Ovary (tissue), 9 donors: Measurements from ENCODE around the gene GPR171. TPM values are rescaled to one million over a fixed set of nuclear protein-coding genes. Genes with fewer than 3 reads are reported as not detected.

Experiments
- DNase-seq, 5 donors: peaks; one replicate each; pipeline ENCODE4 v3.0.0-alpha.2; 2019 to 2020
- H3K27ac ChIP-seq, 2 donors: fragments of 200-600 bp; one replicate each; pipeline versions ENCODE4 v1.5.1 to v1.8.0; 2019 to 2022
- H3K27me3 ChIP-seq: fragments of 200-600 bp; one replicate; pipeline ENCODE4 v1.8.0; 2022
- H3K36me3 ChIP-seq: fragments of 200-600 bp; sonication (generic); one replicate; pipeline ENCODE4 v1.5.1; 2019
- H3K4me1 ChIP-seq: one replicate; pipeline ENCODE4 v1.8.1; 2013; ENCODE audit warnings: mild to moderate bottlenecking, moderate library complexity; ENCODE audit not compliant: insufficient read depth
- H3K4me3 ChIP-seq: fragments of 200-600 bp; sonication (generic); one replicate; pipeline ENCODE4 v1.5.1; 2017
- H3K9me3 ChIP-seq, 2 donors: fragments of 200-600 bp in 1 of 2; sonication (generic) in 1 of 2; one replicate each; pipeline versions ENCODE4 v1.5.1 to v1.8.1; 2013 to 2019; ENCODE audit warnings: mild to moderate bottlenecking in 1 of 2, moderate library complexity in 1 of 2
- EP300 ChIP-seq: sonication (generic); formaldehyde crosslinking; IDR thresholded peaks from one replicate; pipeline ENCODE4 v1.6.1; 2017; ENCODE audit warnings: antibody characterized with exemption
- POLR2A ChIP-seq: fragments of 450-650 bp; IDR thresholded peaks from one replicate; pipeline ENCODE4 v1.6.1; 2017; ENCODE audit warnings: antibody characterized with exemption, mild to moderate bottlenecking, moderate library complexity
- WGBS, 3 donors: extraction: QIAGEN DNeasy Blood & Tissue Kit in 1 of 3; methylation state at CpG; one replicate each; pipeline versions ENCODE4 v1.1.5 to v1.1.7; 2013 to 2017; 5-methylcytosine and 5-hydroxymethylcytosine counted together
- intact Hi-C, 4 donors: fragments of 100-400 bp; cut with DNase I; formaldehyde crosslinking; loops; one replicate each; pipeline versions ENCODE4 v1.11.0 to v1.15.1; 2022 to 2023
- polyA plus RNA-seq, 2 donors: library from polyadenylated mRNA; stranded (reverse); fragments of 200-250 nt in 1 of 2; fragments of 350-450 nt in 1 of 2; fragmentation: Illumina TruSeq in 1 of 2; extraction: RNeasy Lipid Tissue Mini Kit (QIAGEN cat#74804) in 1 of 2; gene quantifications; one replicate each; pipeline ENCODE4 v1.2.3, GENCODE V29; 2013 to 2014
- total RNA-seq, 7 donors: library from RNA; depleted of rRNA in 2 of 7; stranded (reverse); fragments of >200 nt in 2 of 7; fragmentation: NEBNext Ultra II Directional in 3 of 7; extraction: Animal tissue kit (Norgen Biotek cat#: 25700) in 3 of 7; gene quantifications; one replicate each; pipeline versions ENCODE4 v1.1.0 to v1.2.4, GENCODE V29; 2016 to 2023
- TF ChIP-seq, protein P1 (sequence below), 3 donors: fragments of 450-650 bp in 2 of 3; fragments of 200-600 bp in 1 of 3; IDR thresholded peaks; one replicate each; pipeline versions ENCODE4 v1.5.1 to v1.8.0; 2016 to 2022; ENCODE audit warnings: antibody characterized with exemption in 3 of 3, mild to moderate bottlenecking in 1 of 3
- donor health status: DM: no; HTN: no; CAD: no; lungs with moderate emphysema.
- donor health status: DM: no; HTN: no; CAD: no.
- donor health status: Bipolar disorder and iron deficiency.
- donor health status: DM: yes; HTN: yes; CAD: no.
- donor health status: DM: no; HTN: no; CAD: no.
- donor health status: DM: yes; HTN: yes; CAD: no.

GPR171 gene
- total and polyA plus RNA-seq, 9 donors, result 0.21 to 2.6 (median 0.85) TPM; not detected in 3

GRCh38 chr3:151216641-151217607, 13.9 kb upstream of the GPR171 start:
- intact Hi-C loops, result no loop called here
- H3K27ac ChIP-seq, result no peak overlapping the region
- WGBS, 3 donors, result 73 to 84% (median 83%) methylated on average over 3 of the region's 3 CpGs
- H3K36me3 ChIP-seq, result no peaks in the 10 kb centered on the region
- H3K27me3 ChIP-seq, result no peaks in the 10 kb centered on the region
- H3K9me3 ChIP-seq, result no peaks in the 10 kb centered on the region
- TF ChIP-seq, protein P1, sequence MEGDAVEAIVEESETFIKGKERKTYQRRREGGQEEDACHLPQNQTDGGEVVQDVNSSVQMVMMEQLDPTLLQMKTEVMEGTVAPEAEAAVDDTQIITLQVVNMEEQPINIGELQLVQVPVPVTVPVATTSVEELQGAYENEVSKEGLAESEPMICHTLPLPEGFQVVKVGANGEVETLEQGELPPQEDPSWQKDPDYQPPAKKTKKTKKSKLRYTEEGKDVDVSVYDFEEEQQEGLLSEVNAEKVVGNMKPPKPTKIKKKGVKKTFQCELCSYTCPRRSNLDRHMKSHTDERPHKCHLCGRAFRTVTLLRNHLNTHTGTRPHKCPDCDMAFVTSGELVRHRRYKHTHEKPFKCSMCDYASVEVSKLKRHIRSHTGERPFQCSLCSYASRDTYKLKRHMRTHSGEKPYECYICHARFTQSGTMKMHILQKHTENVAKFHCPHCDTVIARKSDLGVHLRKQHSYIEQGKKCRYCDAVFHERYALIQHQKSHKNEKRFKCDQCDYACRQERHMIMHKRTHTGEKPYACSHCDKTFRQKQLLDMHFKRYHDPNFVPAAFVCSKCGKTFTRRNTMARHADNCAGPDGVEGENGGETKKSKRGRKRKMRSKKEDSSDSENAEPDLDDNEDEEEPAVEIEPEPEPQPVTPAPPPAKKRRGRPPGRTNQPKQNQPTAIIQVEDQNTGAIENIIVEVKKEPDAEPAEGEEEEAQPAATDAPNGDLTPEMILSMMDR (IDR thresholded peaks at IDR 0.05), result no peak
- TF ChIP-seq EP300 (no peak), POLR2A (no peak)
- no peak for DNase-seq
- no peaks in the 10 kb centered on the region for H3K4me1 ChIP-seq
- H3K4me3 ChIP-seq, result no peak overlapping the region

DNA sequence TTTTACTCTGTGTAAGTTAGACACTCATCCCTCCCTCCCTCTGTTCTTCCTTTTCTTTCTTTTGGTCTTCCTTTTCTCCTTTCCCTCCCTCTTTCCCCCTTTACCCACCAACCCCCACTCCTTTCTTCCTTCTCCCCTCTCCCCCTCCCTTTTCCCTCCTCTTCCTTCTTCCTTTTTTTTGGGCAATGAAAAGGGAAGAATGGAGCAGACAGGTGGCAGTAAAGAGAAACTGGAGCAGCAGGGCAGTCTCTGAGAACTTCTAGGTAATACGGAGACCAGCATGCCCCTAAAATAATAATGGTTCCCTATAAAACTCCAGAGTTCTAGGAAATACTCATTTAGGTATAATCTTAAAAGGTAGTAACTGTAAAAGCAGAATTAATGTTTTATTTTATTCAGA, 11.4 kb upstream of the GPR171 start:
- no peaks in the 10 kb centered on the region for H3K27me3 ChIP-seq
- 82 to 87% (median 85%) methylated on average over 1 of the region's 1 CpG for WGBS, 3 donors
- DNase-seq, result no peak
- H3K27ac ChIP-seq, result no peak overlapping the region
- H3K4me3 ChIP-seq, result no peak overlapping the region
- TF ChIP-seq POLR2A (no peak), EP300 (no peak)
- TF ChIP-seq, protein P1 (IDR thresholded peaks at IDR 0.05), result no peak
- intact Hi-C loops, result no loop called here
- no peaks in the 10 kb centered on the region for H3K4me1 ChIP-seq
- no peaks in the 10 kb centered on the region for H3K9me3 ChIP-seq
- no peaks in the 10 kb centered on the region for H3K36me3 ChIP-seq

DNA sequence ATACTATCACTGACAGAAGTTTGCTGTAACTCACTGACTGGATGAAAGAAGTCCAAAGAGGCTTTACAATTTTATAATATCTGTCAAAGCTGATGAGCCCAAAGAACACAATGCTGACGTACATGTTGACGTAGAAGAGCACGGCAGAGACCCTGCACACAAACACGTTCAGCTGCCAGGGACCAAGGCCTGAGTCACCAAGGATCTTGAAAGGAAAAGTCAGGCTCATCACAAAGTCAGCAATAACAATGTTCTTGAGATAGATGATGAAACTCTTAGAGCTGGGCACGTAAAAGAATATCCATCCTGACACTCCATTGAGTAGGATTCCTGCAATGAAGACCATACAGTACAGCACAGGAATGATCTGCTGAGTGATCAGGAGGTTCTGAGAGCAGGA, 10.9 kb upstream of the GPR171 start:
- Histone ChIP-seq H3K27ac (no peak overlapping the region), H3K9me3 (no peaks in the 10 kb centered on the region), H3K36me3 (no peaks in the 10 kb centered on the region), H3K4me3 (no peak overlapping the region), H3K27me3 (no peaks in the 10 kb centered on the region), H3K4me1 (no peaks in the 10 kb centered on the region)
- WGBS, 3 donors, result 92 to 93% (median 92%) methylated on average over 5 of the region's 5 CpGs
- intact Hi-C loops, result no loop called here
- no peak for DNase-seq
- TF ChIP-seq, protein P1 (IDR thresholded peaks at IDR 0.05), result no peak
- TF ChIP-seq POLR2A, result no peak
- TF ChIP-seq EP300, result no peak

- intact Hi-C loops, result no loop called here
- 75 to 78% (median 75%) methylated on average over 4 of the region's 4 CpGs for WGBS, 3 donors
- H3K9me3 ChIP-seq, result no peaks in the 10 kb centered on the region
Measured at GRCh38 chr3:151213151-151213550, 10.1 kb upstream of the GPR171 start.

More at GRCh38 chr3:151213151-151213550, 10.1 kb upstream of the GPR171 start:
- Histone ChIP-seq H3K27me3 (no peaks in the 10 kb centered on the region), H3K4me1 (no peaks in the 10 kb centered on the region), H3K27ac (no peak overlapping the region), H3K36me3 (no peaks in the 10 kb centered on the region), H3K4me3 (no peak overlapping the region)
- no peak for TF ChIP-seq EP300
- no peak for DNase-seq
